ENCODE data around the gene MYO9B. TPM values are rescaled to one million over a fixed set of nuclear protein-coding genes. Genes with fewer than 3 reads are reported as not detected.

Gene MYO9B
- total and polyA plus RNA-seq, 9 of the 15 experiments (the other 6 are each of a cell fraction or from before 2014, with no cell fraction given) = 2.4 to 77.6 (median 23.0) TPM

- BruUV-seq (replicated peaks) = no TSS peak
- in situ Hi-C loops (cut with MboI) (no loop called here), intact Hi-C loops (cut with micrococcal nuclease) (no loop called here)
- H3K27ac ChIP-seq (ENCODE audit: extremely low read depth, low read depth, low read length) = no peak overlapping the region
- DNase-seq (ENCODE audit: extremely low read depth in 1 of 4, low spot score in 3 of 4) (no peak), FAIRE-seq (no peak), ATAC-seq (peak; percentile 47; the same call in 1 of the 3 replicates)
- no peak overlapping the region for H3K4me3 ChIP-seq
- peaks cover 69% of the 10 kb centered on the region; the same call in 2 of the 3 replicates for H3K36me3 ChIP-seq (ENCODE audit: control insufficient read depth, insufficient read depth, low read length)
- H3K27me3 ChIP-seq (ENCODE audit: control insufficient read depth in 2 of 2, insufficient read depth in 2 of 2, low read length in 2 of 2) = no peaks in the 10 kb centered on the region
- H3K9ac ChIP-seq (ENCODE audit: insufficient read depth in 1 of 2, low read depth in 2 of 2, low read length in 2 of 2) = no peak overlapping the region
- no peak overlapping the region for H2AFZ ChIP-seq (ENCODE audit: low read depth, low read length)
- CTCF ChIA-PET (ENCODE audit: low intra/inter-chr PET ratio) = no interaction called here
- no peaks in the 10 kb centered on the region for H3K79me2 ChIP-seq (ENCODE audit: control insufficient read depth, insufficient read depth, low read length)
- H4K20me1 ChIP-seq (replicated peaks; ENCODE audit: control insufficient read depth, insufficient read depth, low read length) = no peaks in the 10 kb centered on the region
- H3K9me1 ChIP-seq (ENCODE audit: control insufficient read depth, insufficient read depth, low read length) = no peaks in the 10 kb centered on the region
- peaks cover 0 to 5% of the 10 kb centered on the region in 2 experiments; a peak in 1 of 5 replicates for H3K4me1 ChIP-seq (replicated peaks in 1 of 2; ENCODE audit: control insufficient read depth in 2 of 2, insufficient read depth in 2 of 2, low read length in 2 of 2)
- no peaks in the 10 kb centered on the region for H3K9me3 ChIP-seq (replicated peaks; ENCODE audit: control insufficient read depth, insufficient read depth, low read depth, low read length)
- H3K4me2 ChIP-seq (ENCODE audit: insufficient read depth, low read length) = no peak overlapping the region
- WGBS (ENCODE audit: insufficient coverage, low coverage, missing lambda C conversion rate) = 83% methylated on average over 12 of the region's 13 CpGs
- POLR2A ChIA-PET = interaction anchor here (0.6 to 0.7 kb wide), 4 partner anchors 10 to 954 kb away, joined by 3 to 4 read pairs (median 4); no protein-coding TSS in a partner anchor
- TF ChIP-seq NCOA4 (IDR thresholded peaks at IDR 0.05; ENCODE audit: partially characterized antibody) = no peak
- peak; percentile 66 for TF ChIP-seq ZNF384 (IDR thresholded peaks at IDR 0.05; ENCODE audit: low read depth, low read length)
- TF ChIP-seq MCM3 (IDR thresholded peaks at IDR 0.05) = no peak
- no peak for TF ChIP-seq FOS (IDR thresholded peaks at IDR 0.05; ENCODE audit: extremely low read depth, insufficient read length)
- TF ChIP-seq SLC30A9 (CRISPR knock-in tag; IDR thresholded peaks at IDR 0.05) = no peak
- TF ChIP-seq ZNF175 (CRISPR knock-in tag; IDR thresholded peaks at IDR 0.05; ENCODE audit: low read depth) = no peak
- no peak for TF ChIP-seq POU5F1 (IDR thresholded peaks at IDR 0.05; ENCODE audit: borderline replicate concordance, low read depth, low read length, partially characterized antibody)
- peak; percentile 94 for TF ChIP-seq ZNF121 (CRISPR knock-in tag; conservative IDR thresholded peaks at IDR 0.05)
- TF ChIP-seq, protein P1, sequence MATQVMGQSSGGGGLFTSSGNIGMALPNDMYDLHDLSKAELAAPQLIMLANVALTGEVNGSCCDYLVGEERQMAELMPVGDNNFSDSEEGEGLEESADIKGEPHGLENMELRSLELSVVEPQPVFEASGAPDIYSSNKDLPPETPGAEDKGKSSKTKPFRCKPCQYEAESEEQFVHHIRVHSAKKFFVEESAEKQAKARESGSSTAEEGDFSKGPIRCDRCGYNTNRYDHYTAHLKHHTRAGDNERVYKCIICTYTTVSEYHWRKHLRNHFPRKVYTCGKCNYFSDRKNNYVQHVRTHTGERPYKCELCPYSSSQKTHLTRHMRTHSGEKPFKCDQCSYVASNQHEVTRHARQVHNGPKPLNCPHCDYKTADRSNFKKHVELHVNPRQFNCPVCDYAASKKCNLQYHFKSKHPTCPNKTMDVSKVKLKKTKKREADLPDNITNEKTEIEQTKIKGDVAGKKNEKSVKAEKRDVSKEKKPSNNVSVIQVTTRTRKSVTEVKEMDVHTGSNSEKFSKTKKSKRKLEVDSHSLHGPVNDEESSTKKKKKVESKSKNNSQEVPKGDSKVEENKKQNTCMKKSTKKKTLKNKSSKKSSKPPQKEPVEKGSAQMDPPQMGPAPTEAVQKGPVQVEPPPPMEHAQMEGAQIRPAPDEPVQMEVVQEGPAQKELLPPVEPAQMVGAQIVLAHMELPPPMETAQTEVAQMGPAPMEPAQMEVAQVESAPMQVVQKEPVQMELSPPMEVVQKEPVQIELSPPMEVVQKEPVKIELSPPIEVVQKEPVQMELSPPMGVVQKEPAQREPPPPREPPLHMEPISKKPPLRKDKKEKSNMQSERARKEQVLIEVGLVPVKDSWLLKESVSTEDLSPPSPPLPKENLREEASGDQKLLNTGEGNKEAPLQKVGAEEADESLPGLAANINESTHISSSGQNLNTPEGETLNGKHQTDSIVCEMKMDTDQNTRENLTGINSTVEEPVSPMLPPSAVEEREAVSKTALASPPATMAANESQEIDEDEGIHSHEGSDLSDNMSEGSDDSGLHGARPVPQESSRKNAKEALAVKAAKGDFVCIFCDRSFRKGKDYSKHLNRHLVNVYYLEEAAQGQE (IDR thresholded peaks at IDR 0.05; ENCODE audit: borderline replicate concordance) = no peak
- TF ChIP-seq, protein P1 (CRISPR knock-in tag; IDR thresholded peaks at IDR 0.05; ENCODE audit: low read depth) = no peak
- TF ChIP-seq NFXL1 (CRISPR knock-in tag; IDR thresholded peaks at IDR 0.05) = no peak
- TF ChIP-seq, protein P2, sequence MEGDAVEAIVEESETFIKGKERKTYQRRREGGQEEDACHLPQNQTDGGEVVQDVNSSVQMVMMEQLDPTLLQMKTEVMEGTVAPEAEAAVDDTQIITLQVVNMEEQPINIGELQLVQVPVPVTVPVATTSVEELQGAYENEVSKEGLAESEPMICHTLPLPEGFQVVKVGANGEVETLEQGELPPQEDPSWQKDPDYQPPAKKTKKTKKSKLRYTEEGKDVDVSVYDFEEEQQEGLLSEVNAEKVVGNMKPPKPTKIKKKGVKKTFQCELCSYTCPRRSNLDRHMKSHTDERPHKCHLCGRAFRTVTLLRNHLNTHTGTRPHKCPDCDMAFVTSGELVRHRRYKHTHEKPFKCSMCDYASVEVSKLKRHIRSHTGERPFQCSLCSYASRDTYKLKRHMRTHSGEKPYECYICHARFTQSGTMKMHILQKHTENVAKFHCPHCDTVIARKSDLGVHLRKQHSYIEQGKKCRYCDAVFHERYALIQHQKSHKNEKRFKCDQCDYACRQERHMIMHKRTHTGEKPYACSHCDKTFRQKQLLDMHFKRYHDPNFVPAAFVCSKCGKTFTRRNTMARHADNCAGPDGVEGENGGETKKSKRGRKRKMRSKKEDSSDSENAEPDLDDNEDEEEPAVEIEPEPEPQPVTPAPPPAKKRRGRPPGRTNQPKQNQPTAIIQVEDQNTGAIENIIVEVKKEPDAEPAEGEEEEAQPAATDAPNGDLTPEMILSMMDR (IDR thresholded peaks at IDR 0.05 in 2 of 3, conservative IDR thresholded peaks at IDR 0.05 in 1 of 3; ENCODE audit: insufficient read depth in 2 of 3, low read depth in 1 of 3, low read length in 3 of 3) = no peak
- 0 out of 2 replicates have a peak, but pooled peaks have one; percentile 18 for TF ChIP-seq BCOR (IDR thresholded peaks at IDR 0.05)
Observed at GRCh38 chr19:17170538-17171297, 95.1 kb downstream of the MYO9B start.
